HepG2 (cell line): ENCODE results near the gene APBA1. TPM values are rescaled to one million over a fixed set of nuclear protein-coding genes. Genes with fewer than 3 reads are reported as not detected.

Experiments used
- ATAC-seq: fragments of 200-7000 bp; cut with Tn5 transposase; 3 replicates; pipeline ENCODE4 v1.9.1; 2020; ENCODE audit warnings: mild to moderate bottlenecking, moderate library complexity
- BruUV-seq: library from RNA; stranded (reverse); fragments of 400-500 nt; replicated peaks from 2 replicates; lab custom pipeline; 2021; lab: Mats Ljungman, UMichigan
- CTCF ChIA-PET: fragments of 300-600 bp; formaldehyde crosslinking; extraction: SDS; loops from one replicate; lab custom pipeline; 2021; ENCODE audit warnings: low total read pairs, inconsistent platforms, low intra/inter-chr PET ratio; lab: Yijun Ruan, JAX
- POLR2A ChIA-PET: fragments of 350-600 bp; sonication (Branson Sonifier 250); formaldehyde crosslinking; loops from one replicate; lab custom pipeline; 2020; ENCODE audit warnings: antibody characterized with exemption, inconsistent platforms; lab: Yijun Ruan, JAX
- DNase-seq: peaks from one replicate; pipeline ENCODE4 v3.0.0-alpha.2; 2015; ENCODE audit warnings: low spot score
- FAIRE-seq: peaks from 3 replicates; lab custom pipeline; 2011; peaks lifted over from hg19 to GRCh38; lab: Jason Lieb, UNC
- H2AFZ ChIP-seq: one replicate; pipeline ENCODE4 v1.6.1; 2011; ENCODE audit warnings: low read length, inconsistent platforms
- H3K27ac ChIP-seq: fragments of 300-600 bp; 3 replicates; pipeline ENCODE4 v1.8.0; 2011; ENCODE audit warnings: mixed run types, mild to moderate bottlenecking, mixed read lengths, low read length, inconsistent platforms; ENCODE audit not compliant: insufficient read depth; ENCODE audit errors: extremely low read length
- H3K27me3 ChIP-seq, 2 experiments: fragments of 200-600 bp in 1 of 2; 2 replicates in 1 of 2; 3 replicates in 1 of 2; pipeline versions ENCODE4 v1.6.0 to v1.8.0; 2011; ENCODE audit warnings: low read length in 2 of 2, mild to moderate bottlenecking in 2 of 2, moderate library complexity in 2 of 2, inconsistent platforms in 1 of 2; ENCODE audit not compliant: insufficient read depth in 2 of 2, control insufficient read depth in 1 of 2
- H3K36me3 ChIP-seq, 2 experiments: fragments of 200-600 bp in 1 of 2; replicated peaks in 1 of 2; 2 replicates in 1 of 2; 3 replicates in 1 of 2; pipeline versions ENCODE4 v1.5.1 to v1.8.0; 2011; ENCODE audit warnings: low read length in 2 of 2, inconsistent platforms in 1 of 2; ENCODE audit not compliant: insufficient read depth in 2 of 2, control insufficient read depth in 1 of 2
- H3K4me1 ChIP-seq: 2 replicates; pipeline ENCODE4 v1.5.1; 2012; ENCODE audit warnings: low read length, inconsistent platforms; ENCODE audit not compliant: insufficient read depth
- H3K4me2 ChIP-seq: 2 replicates; pipeline ENCODE4 v1.6.0; 2011; ENCODE audit warnings: low read depth, low read length, inconsistent platforms
- H3K4me3 ChIP-seq, 3 experiments: fragments of 200-600 bp in 1 of 3; sonication (generic), shearing (Covaris generic) in 1 of 3; replicated peaks in 1 of 3; 2 replicates each; pipeline ENCODE4 v1.5.1; 2011 to 2016; ENCODE audit warnings: low read length in 3 of 3, inconsistent platforms in 2 of 3, low read depth in 2 of 3, mild to moderate bottlenecking in 2 of 3, control low read depth in 1 of 3, mixed read lengths in 1 of 3; ENCODE audit not compliant: insufficient read depth in 1 of 3
- H3K79me2 ChIP-seq: one replicate; pipeline ENCODE4 v1.6.1; 2011; ENCODE audit warnings: low read length, inconsistent platforms; ENCODE audit not compliant: insufficient read depth
- H3K9ac ChIP-seq: 2 replicates; pipeline ENCODE4 v1.6.0; 2011; ENCODE audit warnings: mild to moderate bottlenecking, low read depth, low read length, inconsistent platforms; ENCODE audit not compliant: insufficient read depth
- H3K9me3 ChIP-seq: 2 replicates; pipeline ENCODE4 v1.5.1; 2012; ENCODE audit warnings: mild to moderate bottlenecking, low read length
- H4K20me1 ChIP-seq: 2 replicates; pipeline ENCODE4 v1.6.0; 2011; ENCODE audit warnings: inconsistent platforms, mild to moderate bottlenecking, low read length, moderate library complexity; ENCODE audit not compliant: insufficient read depth
- FOXP1 ChIP-seq, 2 experiments: fragments of 450-650 bp in 1 of 2; IDR thresholded peaks; 2 replicates each; pipeline ENCODE4 v1.6.1; 2017 to 2018; ENCODE audit warnings: antibody characterized with exemption in 1 of 2
- GATA4 ChIP-seq: sonication (generic); IDR thresholded peaks from 2 replicates; pipeline ENCODE4 v1.6.1; 2016; ENCODE audit warnings: antibody characterized with exemption, low read depth, borderline replicate concordance
- HOXA3 ChIP-seq: sonication (generic); formaldehyde crosslinking; IDR thresholded peaks from 2 replicates; pipeline ENCODE4 v1.5.0; 2020; ENCODE audit warnings: missing genetic modification reagents
- HOXA7 ChIP-seq: sonication (generic); formaldehyde crosslinking; IDR thresholded peaks from 2 replicates; pipeline ENCODE4 v1.8.1; 2022; ENCODE audit warnings: mild to moderate bottlenecking, missing genetic modification reagents, moderate library complexity
- ISX ChIP-seq: sonication (generic); formaldehyde crosslinking; conservative IDR thresholded peaks from 2 replicates; pipeline ENCODE4 v1.5.0; 2020; ENCODE audit warnings: missing genetic modification reagents
- NR2C2 ChIP-seq: sonication (generic); formaldehyde crosslinking; IDR thresholded peaks from 2 replicates; pipeline ENCODE4 v1.4.0; 2020; ENCODE audit warnings: missing genetic modification reagents, mild to moderate bottlenecking, moderate library complexity, borderline replicate concordance
- NR2F2 ChIP-seq: IDR thresholded peaks from 2 replicates; pipeline ENCODE4 v1.6.1; 2012; ENCODE audit warnings: low read depth, inconsistent platforms, borderline replicate concordance
- RORA ChIP-seq: sonication (generic); formaldehyde crosslinking; IDR thresholded peaks from 2 replicates; pipeline ENCODE4 v1.5.0; 2020; ENCODE audit warnings: mild to moderate bottlenecking, missing genetic modification reagents, moderate library complexity
- SALL1 ChIP-seq: sonication (generic); formaldehyde crosslinking; IDR thresholded peaks from 2 replicates; pipeline ENCODE4 v1.8.0; 2022; ENCODE audit warnings: mild to moderate bottlenecking, missing genetic modification reagents
- SIN3A ChIP-seq: IDR thresholded peaks from 2 replicates; pipeline ENCODE4 v1.6.1; 2011; ENCODE audit warnings: low read depth, mild to moderate bottlenecking, control low read depth, low read length, borderline replicate concordance
- SNAPC2 ChIP-seq: sonication (generic); formaldehyde crosslinking; IDR thresholded peaks from 2 replicates; pipeline ENCODE4 v1.8.1; 2022; ENCODE audit warnings: mild to moderate bottlenecking, missing genetic modification reagents
- ZNF296 ChIP-seq: sonication (generic); formaldehyde crosslinking; conservative IDR thresholded peaks from 2 replicates; pipeline ENCODE4 v1.5.0; 2020; ENCODE audit warnings: mild to moderate bottlenecking, missing genetic modification reagents
- ZNF354B ChIP-seq: sonication (generic); formaldehyde crosslinking; IDR thresholded peaks from 2 replicates; pipeline ENCODE4 v1.8.0; 2022; ENCODE audit warnings: mild to moderate bottlenecking, missing genetic modification reagents
- ZNF678 ChIP-seq: sonication (generic); formaldehyde crosslinking; IDR thresholded peaks from 2 replicates; pipeline ENCODE4 v1.4.0; 2020; ENCODE audit warnings: mild to moderate bottlenecking, missing genetic modification reagents
- ZNF7 ChIP-seq: IDR thresholded peaks from 2 replicates; pipeline ENCODE4 v1.6.1; 2016; ENCODE audit warnings: missing biosample characterization, missing genetic modification reagents
- WGBS: methylation state at CpG from one replicate; pipeline ENCODE4 v1.1.6; 2017; ENCODE audit warnings: low lambda C conversion rate; 5-methylcytosine and 5-hydroxymethylcytosine counted together
- in situ Hi-C: cut with HindIII; loops from 2 replicates; pipeline ENCODE4 v1.10.0; 2017; ENCODE audit warnings: low pct_unique_long_range_greater_than_20kb; ENCODE audit not compliant: extremely low pct_ligation_motif_present
- intact Hi-C: fragments of 100-400 bp; cut with micrococcal nuclease; formaldehyde crosslinking; loops from one replicate; pipeline ENCODE4 v1.10.0; 2022; ENCODE audit not compliant: unreplicated experiment
- polyA plus RNA-seq, 8 experiments: library from polyadenylated mRNA; depleted of rRNA in 3 of 8; stranded (reverse) in 7 of 8; unstranded in 1 of 8; fragments of >200 nt; fragmentation: Illumina TruSeq in 4 of 8; extraction: Trizol in 4 of 8; gene quantifications; 2 replicates each; pipeline versions ENCODE4 v1.2.1 to v1.2.3, GENCODE V29; 2011 to 2016; ENCODE audit warnings: low read depth in 4 of 8, missing spikeins in 1 of 8, mixed read lengths in 1 of 8; ENCODE audit not compliant: insufficient read depth in 1 of 8
- total RNA-seq, 5 experiments: library from RNA; depleted of rRNA; stranded (reverse); fragments of >200 nt; fragmentation: Illumina TruSeq; extraction: Trizol; gene quantifications; 2 replicates each; pipeline ENCODE4 v1.2.3, GENCODE V29; 2016; ENCODE audit warnings: low read depth in 1 of 5
- TF ChIP-seq, protein P1 (sequence below): sonication (generic); formaldehyde crosslinking; IDR thresholded peaks from 2 replicates; pipeline ENCODE4 v1.4.0; 2020; ENCODE audit warnings: missing genetic modification reagents, low read depth, mild to moderate bottlenecking, borderline replicate concordance
- TF ChIP-seq, protein P2 (sequence below): IDR thresholded peaks from 2 replicates; pipeline ENCODE4 v1.6.1; 2016; ENCODE audit warnings: missing compliant biosample characterization, missing genetic modification reagents, borderline replicate concordance
- TF ChIP-seq, protein P3 (sequence below): sonication (generic); formaldehyde crosslinking; IDR thresholded peaks from 2 replicates; pipeline ENCODE4 v1.5.1; 2020; ENCODE audit warnings: missing genetic modification reagents, mild to moderate bottlenecking, borderline replicate concordance
- TF ChIP-seq, protein P4 (sequence below): sonication (generic); formaldehyde crosslinking; IDR thresholded peaks from 2 replicates; pipeline ENCODE4 v1.8.1; 2022; ENCODE audit warnings: low read depth, mild to moderate bottlenecking, missing genetic modification reagents

Gene APBA1
- total and polyA plus RNA-seq, 2 of the 13 experiments (the other 11 are each of a cell fraction or from before 2014, with no cell fraction given), result 0.15 TPM; not detected in 1

DNA sequence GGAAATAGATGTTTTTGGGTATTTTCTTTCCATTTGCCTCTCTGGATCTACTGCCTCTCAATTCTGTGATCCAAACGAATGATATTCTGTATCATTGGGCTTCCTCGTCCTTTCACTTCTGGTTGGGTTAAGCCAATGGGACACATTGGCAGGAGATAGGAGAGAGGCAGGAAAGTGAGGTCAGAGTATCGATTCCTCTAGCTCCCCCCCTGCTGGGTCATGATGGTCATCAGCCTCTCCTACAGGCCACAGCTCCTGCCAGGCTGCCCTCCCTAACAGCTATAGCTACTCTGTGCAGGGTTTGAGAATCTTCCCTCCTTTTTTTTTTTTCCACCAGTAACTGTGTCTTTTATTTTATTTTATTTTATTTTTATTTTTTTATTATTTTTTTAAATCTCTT, 39.4 kb downstream of the APBA1 start (continued):
- TF ChIP-seq SNAPC2 (CRISPR knock-in tag), result no peak
- TF ChIP-seq ZNF678, result no peak
- TF ChIP-seq ZNF296 (CRISPR knock-in tag), result no peak
- TF ChIP-seq SALL1, result no peak
- TF ChIP-seq ZNF354B (CRISPR knock-in tag), result no peak
- no peak for TF ChIP-seq RORA (CRISPR knock-in tag)
- no peak for TF ChIP-seq ZNF7 (CRISPR knock-in tag)

DNA sequence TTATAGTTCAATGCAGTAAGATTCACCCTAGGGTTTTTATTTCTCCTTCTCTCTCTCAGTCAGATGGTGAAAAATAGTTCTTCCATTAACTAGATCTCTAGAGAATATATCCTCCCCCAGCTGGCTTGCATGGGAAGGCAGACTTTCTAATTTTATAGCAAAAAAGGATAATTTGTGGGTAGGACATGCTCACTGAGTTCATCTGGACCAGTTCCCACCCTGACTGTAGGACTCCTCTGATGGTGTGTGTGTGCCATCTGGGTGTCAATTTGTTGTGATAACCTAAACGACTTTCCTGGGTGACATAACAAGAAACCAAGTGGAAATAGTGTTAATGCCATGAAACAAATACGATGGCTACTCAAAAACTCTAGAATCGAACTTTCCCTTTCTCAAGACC, 44.9 kb downstream of the APBA1 start:
- no peak for FAIRE-seq

More for the DNA sequence above, 44.9 kb downstream of the APBA1 start:
- H3K4me3 ChIP-seq, result no peak overlapping the region
- no peak for DNase-seq
- H4K20me1 ChIP-seq, result no peaks in the 10 kb centered on the region
- no peaks in the 10 kb centered on the region for H3K27me3 ChIP-seq
- no TSS peak for BruUV-seq
- CTCF ChIA-PET, result no interaction called here
- in situ Hi-C loops, result no loop called here
- no peaks in the 10 kb centered on the region for H3K9me3 ChIP-seq
- H3K4me1 ChIP-seq, result no peaks in the 10 kb centered on the region
- no peak overlapping the region for H2AFZ ChIP-seq
- no peak overlapping the region for H3K9ac ChIP-seq
- H3K4me2 ChIP-seq, result no peak overlapping the region
- TF ChIP-seq, protein P1, sequence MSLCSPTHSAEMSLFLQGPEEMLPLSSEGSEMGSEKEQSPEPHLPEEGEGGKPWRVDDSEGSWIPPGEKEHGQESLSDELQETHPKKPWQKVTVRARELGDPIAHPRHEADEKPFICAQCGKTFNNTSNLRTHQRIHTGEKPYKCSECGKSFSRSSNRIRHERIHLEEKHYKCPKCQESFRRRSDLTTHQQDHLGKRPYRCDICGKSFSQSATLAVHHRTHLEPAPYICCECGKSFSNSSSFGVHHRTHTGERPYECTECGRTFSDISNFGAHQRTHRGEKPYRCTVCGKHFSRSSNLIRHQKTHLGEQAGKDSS (CRISPR knock-in tag), result no peak
- TF ChIP-seq NR2F2, result no peak
- TF ChIP-seq, protein P2, sequence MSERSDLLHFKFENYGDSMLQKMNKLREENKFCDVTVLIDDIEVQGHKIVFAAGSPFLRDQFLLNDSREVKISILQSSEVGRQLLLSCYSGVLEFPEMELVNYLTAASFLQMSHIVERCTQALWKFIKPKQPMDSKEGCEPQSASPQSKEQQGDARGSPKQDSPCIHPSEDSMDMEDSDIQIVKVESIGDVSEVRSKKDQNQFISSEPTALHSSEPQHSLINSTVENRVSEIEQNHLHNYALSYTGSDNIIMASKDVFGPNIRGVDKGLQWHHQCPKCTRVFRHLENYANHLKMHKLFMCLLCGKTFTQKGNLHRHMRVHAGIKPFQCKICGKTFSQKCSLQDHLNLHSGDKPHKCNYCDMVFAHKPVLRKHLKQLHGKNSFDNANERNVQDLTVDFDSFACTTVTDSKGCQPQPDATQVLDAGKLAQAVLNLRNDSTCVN, result no peak
- no peak for TF ChIP-seq HOXA3 (CRISPR knock-in tag)
- no peak for TF ChIP-seq NR2C2 (CRISPR knock-in tag)
- TF ChIP-seq FOXP1 (IDR thresholded peaks at IDR 0.05), result no peak
- no peak for TF ChIP-seq FOXP1 (CRISPR knock-in tag; IDR thresholded peaks at IDR 0.05)
- TF ChIP-seq, protein P3, sequence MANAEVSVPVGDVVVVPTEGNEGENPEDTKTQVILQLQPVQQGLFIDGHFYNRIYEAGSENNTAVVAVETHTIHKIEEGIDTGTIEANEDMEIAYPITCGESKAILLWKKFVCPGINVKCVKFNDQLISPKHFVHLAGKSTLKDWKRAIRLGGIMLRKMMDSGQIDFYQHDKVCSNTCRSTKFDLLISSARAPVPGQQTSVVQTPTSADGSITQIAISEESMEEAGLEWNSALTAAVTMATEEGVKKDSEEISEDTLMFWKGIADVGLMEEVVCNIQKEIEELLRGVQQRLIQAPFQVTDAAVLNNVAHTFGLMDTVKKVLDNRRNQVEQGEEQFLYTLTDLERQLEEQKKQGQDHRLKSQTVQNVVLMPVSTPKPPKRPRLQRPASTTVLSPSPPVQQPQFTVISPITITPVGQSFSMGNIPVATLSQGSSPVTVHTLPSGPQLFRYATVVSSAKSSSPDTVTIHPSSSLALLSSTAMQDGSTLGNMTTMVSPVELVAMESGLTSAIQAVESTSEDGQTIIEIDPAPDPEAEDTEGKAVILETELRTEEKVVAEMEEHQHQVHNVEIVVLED (CRISPR knock-in tag), result no peak
- TF ChIP-seq ISX (CRISPR knock-in tag), result no peak
- no peak for TF ChIP-seq SIN3A
- TF ChIP-seq HOXA7 (CRISPR knock-in tag), result no peak
- TF ChIP-seq, protein P4, sequence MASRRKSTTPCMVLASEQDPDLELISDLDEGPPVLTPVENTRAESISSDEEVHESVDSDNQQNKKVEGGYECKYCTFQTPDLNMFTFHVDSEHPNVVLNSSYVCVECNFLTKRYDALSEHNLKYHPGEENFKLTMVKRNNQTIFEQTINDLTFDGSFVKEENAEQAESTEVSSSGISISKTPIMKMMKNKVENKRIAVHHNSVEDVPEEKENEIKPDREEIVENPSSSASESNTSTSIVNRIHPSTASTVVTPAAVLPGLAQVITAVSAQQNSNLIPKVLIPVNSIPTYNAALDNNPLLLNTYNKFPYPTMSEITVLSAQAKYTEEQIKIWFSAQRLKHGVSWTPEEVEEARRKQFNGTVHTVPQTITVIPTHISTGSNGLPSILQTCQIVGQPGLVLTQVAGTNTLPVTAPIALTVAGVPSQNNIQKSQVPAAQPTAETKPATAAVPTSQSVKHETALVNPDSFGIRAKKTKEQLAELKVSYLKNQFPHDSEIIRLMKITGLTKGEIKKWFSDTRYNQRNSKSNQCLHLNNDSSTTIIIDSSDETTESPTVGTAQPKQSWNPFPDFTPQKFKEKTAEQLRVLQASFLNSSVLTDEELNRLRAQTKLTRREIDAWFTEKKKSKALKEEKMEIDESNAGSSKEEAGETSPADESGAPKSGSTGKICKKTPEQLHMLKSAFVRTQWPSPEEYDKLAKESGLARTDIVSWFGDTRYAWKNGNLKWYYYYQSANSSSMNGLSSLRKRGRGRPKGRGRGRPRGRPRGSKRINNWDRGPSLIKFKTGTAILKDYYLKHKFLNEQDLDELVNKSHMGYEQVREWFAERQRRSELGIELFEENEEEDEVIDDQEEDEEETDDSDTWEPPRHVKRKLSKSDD, result no peak
- TF ChIP-seq GATA4, result no peak
- TF ChIP-seq, all 625 proteins: peak for 0
- no peaks in the 10 kb centered on the region for H3K79me2 ChIP-seq
- POLR2A ChIA-PET, result no interaction called here
- no peak for ATAC-seq
- no peaks in the 10 kb centered on the region for H3K36me3 ChIP-seq
- WGBS, result 0% methylated on average over 3 of the region's 3 CpGs
- intact Hi-C loops, result no loop called here
- no peak overlapping the region for H3K27ac ChIP-seq
